ENCODE measurements around the gene DDX10. TPM values are rescaled to one million over a fixed set of nuclear protein-coding genes. Genes with fewer than 3 reads are reported as not detected.

Gene DDX10
- total RNA-seq, 4 donors from 2014 or later: 27.9 to 511 (median 31.5) TPM

DNA sequence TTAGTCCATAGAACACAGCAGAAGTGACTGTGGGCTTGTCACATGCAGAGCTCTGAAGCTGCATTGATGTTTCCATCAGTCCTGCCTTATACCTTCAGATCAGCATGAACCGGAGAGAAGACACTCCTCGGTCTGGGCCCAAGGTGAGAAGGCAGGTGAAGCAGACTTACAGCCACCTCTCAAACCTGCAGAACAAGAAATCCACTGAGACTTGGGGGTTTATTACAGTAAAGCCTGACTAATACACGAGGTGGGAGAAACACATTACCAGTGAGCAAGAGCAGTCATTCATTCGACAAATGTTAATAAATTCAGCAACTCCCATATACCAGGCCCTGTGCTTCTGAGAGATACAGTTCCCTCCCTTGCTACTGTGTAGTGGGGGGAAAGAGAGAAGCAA, 279.0 kb downstream of the DDX10 start:
- no peaks in the 10 kb centered on the region for H3K36me3 ChIP-seq
- no peak for TF ChIP-seq POLR2A (IDR thresholded peaks at IDR 0.05)
- TF ChIP-seq, protein P1, sequence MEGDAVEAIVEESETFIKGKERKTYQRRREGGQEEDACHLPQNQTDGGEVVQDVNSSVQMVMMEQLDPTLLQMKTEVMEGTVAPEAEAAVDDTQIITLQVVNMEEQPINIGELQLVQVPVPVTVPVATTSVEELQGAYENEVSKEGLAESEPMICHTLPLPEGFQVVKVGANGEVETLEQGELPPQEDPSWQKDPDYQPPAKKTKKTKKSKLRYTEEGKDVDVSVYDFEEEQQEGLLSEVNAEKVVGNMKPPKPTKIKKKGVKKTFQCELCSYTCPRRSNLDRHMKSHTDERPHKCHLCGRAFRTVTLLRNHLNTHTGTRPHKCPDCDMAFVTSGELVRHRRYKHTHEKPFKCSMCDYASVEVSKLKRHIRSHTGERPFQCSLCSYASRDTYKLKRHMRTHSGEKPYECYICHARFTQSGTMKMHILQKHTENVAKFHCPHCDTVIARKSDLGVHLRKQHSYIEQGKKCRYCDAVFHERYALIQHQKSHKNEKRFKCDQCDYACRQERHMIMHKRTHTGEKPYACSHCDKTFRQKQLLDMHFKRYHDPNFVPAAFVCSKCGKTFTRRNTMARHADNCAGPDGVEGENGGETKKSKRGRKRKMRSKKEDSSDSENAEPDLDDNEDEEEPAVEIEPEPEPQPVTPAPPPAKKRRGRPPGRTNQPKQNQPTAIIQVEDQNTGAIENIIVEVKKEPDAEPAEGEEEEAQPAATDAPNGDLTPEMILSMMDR (IDR thresholded peaks at IDR 0.05): no peak
- no peaks in the 10 kb centered on the region for H3K27me3 ChIP-seq
- DNase-seq: no peak
- intact Hi-C loops (cut with DNase I; ENCODE audit: low total_unique reads): no loop called here
- no peak overlapping the region for H3K27ac ChIP-seq
- no peaks in the 10 kb centered on the region for H3K4me1 ChIP-seq
- no peaks in the 10 kb centered on the region for H3K9me3 ChIP-seq
- H3K4me3 ChIP-seq: no peak overlapping the region

DNA sequence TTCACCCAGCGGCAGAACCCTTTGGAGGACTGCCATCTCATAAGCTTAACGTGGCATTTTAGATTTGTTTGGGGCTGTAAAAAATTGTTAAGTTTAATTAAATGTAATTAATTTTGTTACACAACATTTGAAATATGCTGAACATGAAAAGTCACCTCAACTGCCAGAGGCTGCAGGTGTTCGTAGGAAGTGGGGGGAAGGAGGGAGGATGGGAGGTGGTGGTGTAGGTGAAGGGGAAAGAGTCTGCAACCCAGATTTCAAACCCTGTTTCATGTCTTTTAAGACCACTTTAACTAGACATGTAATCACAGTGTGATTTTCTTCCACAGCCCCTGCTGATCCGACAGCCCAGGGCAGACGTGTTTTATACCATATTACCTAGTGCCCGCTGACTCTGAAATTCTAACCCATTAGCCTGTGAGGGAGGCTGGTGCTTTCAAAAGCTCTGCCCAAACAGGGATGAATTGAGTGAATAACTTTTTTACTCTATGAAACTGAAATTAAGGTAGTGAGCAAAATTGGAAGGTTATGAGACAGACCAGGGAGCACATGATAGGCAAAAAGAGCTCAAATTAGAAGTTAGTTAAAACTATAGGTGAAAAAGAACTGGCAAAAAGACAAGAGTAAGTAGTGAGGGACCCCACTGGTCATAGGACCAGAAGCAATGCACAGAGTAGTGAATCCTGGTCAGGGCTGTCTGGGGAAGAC, 279.8 kb downstream of the DDX10 start:
- TF ChIP-seq, protein P1 (IDR thresholded peaks at IDR 0.05): no peak
- TF ChIP-seq POLR2A (IDR thresholded peaks at IDR 0.05): no peak
- H3K9me3 ChIP-seq: no peaks in the 10 kb centered on the region
- no peak for DNase-seq
- H3K4me3 ChIP-seq: no peak overlapping the region
- H3K36me3 ChIP-seq: no peaks in the 10 kb centered on the region
- no peaks in the 10 kb centered on the region for H3K4me1 ChIP-seq
- intact Hi-C loops (cut with DNase I; ENCODE audit: low total_unique reads): no loop called here
- no peaks in the 10 kb centered on the region for H3K27me3 ChIP-seq
- no peak overlapping the region for H3K27ac ChIP-seq

DNA sequence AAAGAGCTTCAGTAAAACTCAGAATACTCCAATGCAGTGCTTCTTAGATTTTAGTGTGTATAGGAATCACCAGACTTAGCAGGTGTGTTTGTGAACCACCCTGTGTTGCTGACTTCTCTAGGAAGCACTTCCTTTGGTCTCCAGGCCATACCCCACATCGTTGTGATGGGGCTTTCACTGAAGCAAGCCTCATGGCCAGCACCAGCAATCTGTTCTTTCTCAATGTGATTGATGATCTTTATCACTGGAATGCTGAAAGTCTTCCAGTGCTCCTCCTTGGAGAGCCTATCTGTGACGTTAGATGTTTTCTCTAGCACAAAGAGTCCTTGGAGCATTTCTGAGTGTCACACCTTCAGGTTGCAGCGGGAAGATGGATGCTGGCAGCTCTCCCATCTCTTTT, 280.5 kb downstream of the DDX10 start:
- H3K27me3 ChIP-seq: no peaks in the 10 kb centered on the region
- no peaks in the 10 kb centered on the region for H3K36me3 ChIP-seq
- TF ChIP-seq, protein P1 (IDR thresholded peaks at IDR 0.05): no peak
- no peak for TF ChIP-seq POLR2A (IDR thresholded peaks at IDR 0.05)
- no peak for DNase-seq
- H3K4me1 ChIP-seq: no peaks in the 10 kb centered on the region
- no peaks in the 10 kb centered on the region for H3K9me3 ChIP-seq
- no peak overlapping the region for H3K27ac ChIP-seq
- no peak overlapping the region for H3K4me3 ChIP-seq
- intact Hi-C loops (cut with DNase I; ENCODE audit: low total_unique reads): no loop called here

DNA sequence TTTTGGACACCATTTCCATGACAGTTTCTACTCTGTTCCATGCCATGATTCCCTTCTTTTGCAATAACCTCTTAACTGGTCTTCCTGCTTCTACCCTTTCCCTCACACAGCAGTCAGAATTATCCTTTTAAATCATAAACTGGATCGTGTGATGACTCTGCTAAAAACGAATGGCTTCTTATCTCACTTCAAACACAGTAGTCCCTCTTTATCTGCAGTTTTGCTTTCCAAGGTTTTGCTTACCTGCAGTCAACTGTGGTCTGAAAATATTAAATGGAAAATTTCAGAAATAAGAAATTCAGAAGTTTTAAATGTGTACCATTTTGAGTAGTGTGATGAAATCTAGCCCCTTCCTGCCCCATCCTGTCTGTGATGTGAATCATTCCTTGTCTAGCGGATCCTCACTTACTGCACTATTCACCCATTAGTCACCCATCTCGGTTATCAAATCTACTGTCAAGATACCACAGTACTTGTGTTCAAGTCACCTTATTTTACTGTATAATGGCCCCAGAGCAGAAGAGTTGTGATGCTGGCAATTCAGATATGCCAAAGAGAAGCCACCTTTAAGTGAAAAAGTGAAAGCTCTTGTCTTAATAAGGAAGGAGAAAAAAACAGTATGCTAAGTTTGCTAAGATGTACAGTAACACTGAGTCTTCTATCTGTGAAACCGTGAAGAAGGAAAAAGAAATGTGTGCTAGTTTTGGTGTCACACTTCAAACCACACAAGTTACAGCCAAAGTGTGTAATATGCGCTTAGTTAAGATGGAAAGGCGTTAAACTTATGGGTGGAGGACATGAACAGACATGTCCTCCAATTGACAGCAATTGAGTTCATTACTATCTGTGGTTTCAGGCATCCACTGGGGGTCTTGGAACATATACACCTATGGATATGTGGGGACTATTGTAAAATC, 283.0 kb downstream of the DDX10 start:
- intact Hi-C loops (cut with DNase I; ENCODE audit: low total_unique reads): no loop called here
- Histone ChIP-seq H3K36me3 (no peaks in the 10 kb centered on the region), H3K4me3 (no peak overlapping the region), H3K9me3 (no peaks in the 10 kb centered on the region), H3K27me3 (no peaks in the 10 kb centered on the region), H3K4me1 (no peaks in the 10 kb centered on the region), H3K27ac (no peak overlapping the region)
- DNase-seq: no peak
- TF ChIP-seq POLR2A (IDR thresholded peaks at IDR 0.05): no peak
- TF ChIP-seq, protein P1 (IDR thresholded peaks at IDR 0.05): no peak

Data from uterus (tissue), 4 donors.